Peyer's patch (tissue), 4 donors: ENCODE data around the gene HAGHL.

Source experiments
- CTCF ChIP-seq, 6 experiments: fragments of 450-650 bp in 4 of 6; fragments of 200-600 bp in 2 of 6; sonication (generic) in 1 of 6; IDR thresholded peaks; one replicate each; pipeline ENCODE4 v1.5.1; 2017 to 2019; ENCODE audit warnings: antibody characterized with exemption in 6 of 6, mild to moderate bottlenecking in 3 of 6, moderate library complexity in 1 of 6
- POLR2A ChIP-seq, 2 donors: fragments of 450-650 bp; IDR thresholded peaks; one replicate each; pipeline ENCODE4 v1.5.1; 2017; ENCODE audit warnings: antibody characterized with exemption in 2 of 2, mild to moderate bottlenecking in 2 of 2, moderate library complexity in 2 of 2

- no peak for TF ChIP-seq CTCF (IDR thresholded peaks at IDR 0.05)
- TF ChIP-seq POLR2A (IDR thresholded peaks at IDR 0.05): no peak
These were observed 793 bp upstream of the HAGHL start for GRCh38 chr16:726188-726437.
